ENCODE measurements around the gene STX1A.

DNA sequence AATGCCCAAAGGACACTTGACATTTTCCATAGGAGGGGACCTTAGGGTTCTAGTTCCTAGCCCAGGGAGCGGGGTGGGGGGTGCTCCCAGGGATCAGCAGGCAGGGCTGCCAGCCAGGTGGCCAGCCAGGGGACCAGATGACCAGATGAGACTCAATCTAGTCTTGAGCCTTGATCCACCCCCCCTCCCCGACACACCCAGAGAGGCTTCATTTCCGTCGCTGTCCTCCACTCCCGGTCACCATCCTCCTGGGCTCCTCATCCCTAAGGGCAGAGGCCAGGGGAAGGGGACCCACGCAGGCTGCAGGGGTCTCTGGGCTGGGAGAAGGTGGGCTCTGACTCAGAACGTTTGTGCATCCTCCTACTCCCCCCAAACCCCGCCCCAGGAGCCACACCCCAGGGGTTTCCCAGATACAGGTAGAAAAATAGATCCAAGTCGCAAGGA, 1.0 kb downstream of the STX1A start:
- TF ChIP-seq, protein P1, sequence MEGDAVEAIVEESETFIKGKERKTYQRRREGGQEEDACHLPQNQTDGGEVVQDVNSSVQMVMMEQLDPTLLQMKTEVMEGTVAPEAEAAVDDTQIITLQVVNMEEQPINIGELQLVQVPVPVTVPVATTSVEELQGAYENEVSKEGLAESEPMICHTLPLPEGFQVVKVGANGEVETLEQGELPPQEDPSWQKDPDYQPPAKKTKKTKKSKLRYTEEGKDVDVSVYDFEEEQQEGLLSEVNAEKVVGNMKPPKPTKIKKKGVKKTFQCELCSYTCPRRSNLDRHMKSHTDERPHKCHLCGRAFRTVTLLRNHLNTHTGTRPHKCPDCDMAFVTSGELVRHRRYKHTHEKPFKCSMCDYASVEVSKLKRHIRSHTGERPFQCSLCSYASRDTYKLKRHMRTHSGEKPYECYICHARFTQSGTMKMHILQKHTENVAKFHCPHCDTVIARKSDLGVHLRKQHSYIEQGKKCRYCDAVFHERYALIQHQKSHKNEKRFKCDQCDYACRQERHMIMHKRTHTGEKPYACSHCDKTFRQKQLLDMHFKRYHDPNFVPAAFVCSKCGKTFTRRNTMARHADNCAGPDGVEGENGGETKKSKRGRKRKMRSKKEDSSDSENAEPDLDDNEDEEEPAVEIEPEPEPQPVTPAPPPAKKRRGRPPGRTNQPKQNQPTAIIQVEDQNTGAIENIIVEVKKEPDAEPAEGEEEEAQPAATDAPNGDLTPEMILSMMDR (IDR thresholded peaks at IDR 0.05): no peak
- TF ChIP-seq POLR2A (IDR thresholded peaks at IDR 0.05): no peak

Measured in sigmoid colon (tissue), 3 donors.